ENCODE results near the gene COL26A1.

Gene COL26A1

DNA sequence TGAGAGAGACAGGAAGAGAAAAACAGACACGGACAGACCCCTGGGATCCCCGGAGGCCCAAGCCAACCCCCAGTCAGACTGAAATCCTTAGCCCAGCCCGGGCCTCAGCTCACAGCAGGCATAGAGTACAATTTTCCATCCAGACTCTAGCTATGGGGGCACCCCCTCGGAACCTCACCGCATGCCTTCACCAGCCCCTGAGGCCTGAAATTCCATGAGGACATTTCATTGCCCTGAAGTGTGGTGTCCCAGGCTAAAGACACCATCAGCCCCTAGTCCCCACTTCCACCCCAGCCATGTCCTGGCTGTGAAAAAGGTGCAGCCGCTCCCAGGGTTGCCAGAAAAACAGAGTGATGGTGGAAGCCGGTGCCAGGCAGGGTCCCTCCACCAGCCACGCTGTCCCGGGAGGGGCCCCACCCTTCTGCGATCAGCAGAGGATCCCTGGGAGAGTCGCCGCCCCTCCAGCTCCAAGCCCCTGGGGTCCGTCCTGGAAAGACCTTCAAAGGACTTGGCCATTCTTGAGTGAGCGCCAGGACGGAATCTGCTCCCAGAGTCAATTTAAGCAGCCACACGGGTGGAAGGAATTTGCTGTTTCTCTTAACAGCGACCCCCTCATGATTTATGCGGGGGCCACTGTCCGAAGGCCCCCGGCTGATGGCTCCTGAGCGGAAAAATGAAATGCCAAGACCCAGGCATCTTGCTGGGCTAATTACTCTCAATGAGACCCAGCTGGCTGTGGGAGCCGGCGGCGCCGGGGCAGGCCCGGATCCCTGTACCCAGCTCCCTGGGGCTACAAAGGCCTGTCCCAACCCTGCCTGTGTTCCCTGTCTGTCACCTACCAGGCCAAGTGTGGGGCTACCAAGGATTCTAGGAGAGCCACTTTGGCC is 243.2 kb downstream of the COL26A1 start:
- H3K36me3 ChIP-seq = no peaks in the 10 kb centered on the region

DNA sequence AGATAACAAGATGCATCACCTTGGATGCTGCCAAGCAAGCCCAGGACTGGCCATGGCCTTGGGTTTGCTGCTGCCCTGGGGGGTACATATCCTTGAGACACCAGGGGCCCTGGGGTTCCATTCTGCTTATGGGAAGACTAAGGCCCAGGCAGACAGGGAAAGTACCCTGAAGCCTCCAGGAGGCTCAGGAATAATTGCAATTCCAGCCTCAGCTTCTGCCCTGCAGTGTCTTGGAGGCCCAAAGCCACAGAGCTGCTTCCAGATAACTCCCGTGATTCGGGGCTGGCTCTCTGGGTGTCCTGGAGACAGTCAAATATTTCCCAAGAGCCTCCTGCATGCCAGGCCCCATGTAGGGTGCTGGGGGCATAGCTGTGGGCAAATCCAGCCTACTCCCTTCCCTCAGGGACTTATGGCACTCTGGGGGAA is 243.8 kb downstream of the COL26A1 start:
- H3K36me3 ChIP-seq = no peaks in the 10 kb centered on the region
- no peak for DNase-seq
- TF ChIP-seq, protein P1, sequence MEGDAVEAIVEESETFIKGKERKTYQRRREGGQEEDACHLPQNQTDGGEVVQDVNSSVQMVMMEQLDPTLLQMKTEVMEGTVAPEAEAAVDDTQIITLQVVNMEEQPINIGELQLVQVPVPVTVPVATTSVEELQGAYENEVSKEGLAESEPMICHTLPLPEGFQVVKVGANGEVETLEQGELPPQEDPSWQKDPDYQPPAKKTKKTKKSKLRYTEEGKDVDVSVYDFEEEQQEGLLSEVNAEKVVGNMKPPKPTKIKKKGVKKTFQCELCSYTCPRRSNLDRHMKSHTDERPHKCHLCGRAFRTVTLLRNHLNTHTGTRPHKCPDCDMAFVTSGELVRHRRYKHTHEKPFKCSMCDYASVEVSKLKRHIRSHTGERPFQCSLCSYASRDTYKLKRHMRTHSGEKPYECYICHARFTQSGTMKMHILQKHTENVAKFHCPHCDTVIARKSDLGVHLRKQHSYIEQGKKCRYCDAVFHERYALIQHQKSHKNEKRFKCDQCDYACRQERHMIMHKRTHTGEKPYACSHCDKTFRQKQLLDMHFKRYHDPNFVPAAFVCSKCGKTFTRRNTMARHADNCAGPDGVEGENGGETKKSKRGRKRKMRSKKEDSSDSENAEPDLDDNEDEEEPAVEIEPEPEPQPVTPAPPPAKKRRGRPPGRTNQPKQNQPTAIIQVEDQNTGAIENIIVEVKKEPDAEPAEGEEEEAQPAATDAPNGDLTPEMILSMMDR (IDR thresholded peaks at IDR 0.05; ENCODE audit: low read depth, low read length) = no peak
- no peak overlapping the region for H3K27ac ChIP-seq
- H3K27me3 ChIP-seq (ENCODE audit: insufficient read depth, low read depth, severe bottlenecking) = no peaks in the 10 kb centered on the region
- H3K9me3 ChIP-seq (ENCODE audit: severe bottlenecking) = no peaks in the 10 kb centered on the region
- no peak overlapping the region for H3K4me3 ChIP-seq (ENCODE audit: low read depth, low read length)

More for the DNA sequence above, 243.2 kb downstream of the COL26A1 start:
- TF ChIP-seq, protein P1 (IDR thresholded peaks at IDR 0.05; ENCODE audit: low read depth, low read length) = no peak
- DNase-seq = no peak
- Histone ChIP-seq H3K4me3 (ENCODE audit: low read depth, low read length) (no peak overlapping the region), H3K27me3 (ENCODE audit: insufficient read depth, low read depth, severe bottlenecking) (no peaks in the 10 kb centered on the region), H3K9me3 (ENCODE audit: severe bottlenecking) (no peaks in the 10 kb centered on the region), H3K27ac (no peak overlapping the region)

Measured in WERI-Rb-1 (cell line).